NB4 (cell line): ENCODE results near the gene C1orf174.

Source experiments
- CTCF ChIP-seq: IDR thresholded peaks from one replicate; pipeline ENCODE4 v1.5.1; 2012; ENCODE audit warnings: low read depth, low read length
- MYC ChIP-seq: IDR thresholded peaks from 2 replicates; pipeline ENCODE4 v1.6.1; 2011; ENCODE audit warnings: low read depth, low read length

- TF ChIP-seq CTCF (no peak), MYC (no peak)
These were observed 46.1 kb upstream of the C1orf174 start for GRCh38 chr1:3945916-3946840.
